NCI-H345 treated with DMSO at 0.1 percent for 48 hours (cell line): ENCODE results near the gene ZFTA.
A peak's percentile ranks its signal among the peaks of the same experiment; 100 is the strongest.

Source experiments
- DNase-seq: peaks from one replicate; lab custom pipeline; 2025; ENCODE audit not compliant: unreplicated experiment; lab: John Stamatoyannopoulos, UW

The ZFTA gene

GRCh38 chr11:63756919-63757761 is 11.4 kb downstream of the ZFTA start:
- no peak for DNase-seq

- DNase-seq: no peak
Observed at GRCh38 chr11:63749624-63750023, 19.0 kb downstream of the ZFTA start.

- DNase-seq: no peak
Observed at GRCh38 chr11:63747011-63747410, 21.6 kb downstream of the ZFTA start.

GRCh38 chr11:63745304-63746170 is 23.0 kb downstream of the ZFTA start:
- no peak for DNase-seq

- peak; percentile 5 for DNase-seq
Observed at GRCh38 chr11:63738720-63739360, 29.7 kb downstream of the ZFTA start.

- DNase-seq: no peak
Observed at GRCh38 chr11:63737718-63738117, 30.9 kb downstream of the ZFTA start.

GRCh38 chr11:63736864-63737263 is 31.7 kb downstream of the ZFTA start:
- DNase-seq: no peak

- no peak for DNase-seq
Observed at GRCh38 chr11:63729326-63729725, 39.2 kb downstream of the ZFTA start.

GRCh38 chr11:63720611-63721010 is 48.0 kb downstream of the ZFTA start:
- DNase-seq: no peak

GRCh38 chr11:63719987-63720386 is 48.6 kb downstream of the ZFTA start:
- DNase-seq: no peak

GRCh38 chr11:63719001-63719400 is 49.6 kb downstream of the ZFTA start:
- DNase-seq: no peak
